ENCODE measurements around the gene FBLN2.

FBLN2 gene

GRCh38 chr3:13685721-13686120 lies 136.8 kb downstream of the FBLN2 start:
- no peak for DNase-seq (ENCODE audit: low read depth in 2 of 2)

GRCh38 chr3:13686367-13687160 lies 137.6 kb downstream of the FBLN2 start:
- DNase-seq (ENCODE audit: low read depth in 2 of 2): no peak

GRCh38 chr3:13687517-13687943 lies 138.6 kb downstream of the FBLN2 start:
- DNase-seq (ENCODE audit: low read depth in 2 of 2): no peak
